GM15510 (cell line): ENCODE measurements around the gene BMP4.

Experiments used
- POLR2A ChIP-seq: IDR thresholded peaks from 3 replicates; pipeline ENCODE4 v1.6.1; 2011; ENCODE audit warnings: borderline replicate concordance; ENCODE audit not compliant: insufficient read length; ENCODE audit errors: extremely low read depth

BMP4 gene

DNA sequence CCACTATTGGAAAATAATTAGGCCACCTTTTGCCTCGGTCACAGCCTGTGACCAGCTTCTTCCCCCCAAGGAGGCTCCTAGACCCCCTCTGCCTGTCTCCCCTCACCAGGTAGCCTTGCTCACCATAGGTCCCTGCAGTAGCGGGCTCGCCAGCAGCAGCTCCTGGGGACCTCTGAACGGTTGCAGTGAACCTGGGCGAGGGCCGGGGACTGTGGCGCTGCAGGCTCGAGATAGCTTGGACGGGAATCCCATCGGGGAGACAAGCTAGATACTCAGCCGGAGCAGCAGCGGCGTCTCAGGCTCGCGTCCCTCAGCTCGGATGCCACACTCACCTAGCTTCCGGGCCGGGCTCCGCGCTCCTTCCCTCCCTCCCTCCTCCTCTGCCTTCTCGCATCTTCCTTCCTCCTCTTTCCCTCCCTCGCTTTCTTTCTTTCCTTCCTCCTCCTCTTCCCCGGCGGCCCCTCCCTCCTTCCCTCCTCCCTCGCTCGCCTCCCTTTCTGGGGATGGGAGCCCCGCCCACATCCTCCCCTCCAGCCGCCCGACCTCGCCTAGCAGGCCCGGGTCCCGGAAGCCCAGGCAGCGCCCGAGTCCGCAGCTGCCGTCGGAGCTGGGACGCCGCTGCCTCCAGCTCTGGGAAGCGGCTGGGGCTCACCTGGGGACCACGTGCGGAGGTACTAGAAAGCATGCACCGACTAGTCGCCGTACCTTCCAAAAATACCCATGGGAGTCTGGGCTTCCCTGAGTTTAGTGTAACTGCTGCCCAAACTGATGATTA lies at the start of gene BMP4:
Gene BMP4, minus strand, starts transcription at position 399 of the 775 bp plus-strand sequence. CDS start 4,603 bp downstream, outside the sequence.
- no peak for TF ChIP-seq POLR2A

DNA sequence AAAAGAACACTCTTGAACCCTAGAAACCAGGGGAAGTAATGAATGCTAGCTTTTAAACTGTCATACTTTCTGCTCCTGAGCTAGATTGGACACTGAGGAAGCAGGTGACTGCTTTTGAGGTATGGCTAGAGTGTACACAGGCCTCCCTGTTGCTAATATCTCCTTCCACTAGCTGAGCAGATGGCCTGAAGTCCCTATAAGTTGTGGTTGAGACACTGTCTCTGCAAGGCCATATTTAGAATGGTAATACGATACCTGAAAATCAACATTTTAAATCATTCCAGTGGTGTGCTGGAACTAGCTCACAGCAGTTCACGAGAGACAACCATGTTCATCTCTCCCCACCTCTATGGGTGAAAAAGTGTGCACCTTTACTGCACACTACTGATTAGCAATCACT lies 46.4 kb upstream of the BMP4 start:
- no peak for TF ChIP-seq POLR2A

DNA sequence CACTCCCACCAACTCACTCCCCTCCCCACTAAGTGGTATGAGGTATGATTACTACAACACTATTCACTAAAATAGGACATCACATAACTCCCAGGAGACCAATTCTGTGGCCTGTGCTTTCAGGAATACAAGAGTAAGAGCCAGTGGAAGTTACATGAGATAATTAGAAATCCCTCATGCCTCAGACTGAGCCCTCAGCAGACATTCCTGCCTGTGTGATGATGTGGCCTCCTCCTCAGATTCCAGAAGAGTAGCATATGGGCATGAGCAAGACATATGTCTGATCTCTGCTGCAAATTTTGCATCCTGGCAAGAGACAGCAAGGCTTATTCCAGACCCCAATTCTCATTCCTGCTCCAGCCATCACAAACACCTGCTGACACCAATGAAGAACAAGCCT lies 46.0 kb upstream of the BMP4 start:
- TF ChIP-seq POLR2A: no peak

- no peak for TF ChIP-seq POLR2A
These were observed 44.7 kb upstream of the BMP4 start for GRCh38 chr14:54001189-54001878.

GRCh38 chr14:54000341-54000811 lies 43.8 kb upstream of the BMP4 start:
- TF ChIP-seq POLR2A: no peak

- no peak for TF ChIP-seq POLR2A
These were observed 42.5 kb upstream of the BMP4 start for GRCh38 chr14:53999061-53999488.

GRCh38 chr14:53996041-53996440 lies 39.4 kb upstream of the BMP4 start:
- TF ChIP-seq POLR2A: no peak

DNA sequence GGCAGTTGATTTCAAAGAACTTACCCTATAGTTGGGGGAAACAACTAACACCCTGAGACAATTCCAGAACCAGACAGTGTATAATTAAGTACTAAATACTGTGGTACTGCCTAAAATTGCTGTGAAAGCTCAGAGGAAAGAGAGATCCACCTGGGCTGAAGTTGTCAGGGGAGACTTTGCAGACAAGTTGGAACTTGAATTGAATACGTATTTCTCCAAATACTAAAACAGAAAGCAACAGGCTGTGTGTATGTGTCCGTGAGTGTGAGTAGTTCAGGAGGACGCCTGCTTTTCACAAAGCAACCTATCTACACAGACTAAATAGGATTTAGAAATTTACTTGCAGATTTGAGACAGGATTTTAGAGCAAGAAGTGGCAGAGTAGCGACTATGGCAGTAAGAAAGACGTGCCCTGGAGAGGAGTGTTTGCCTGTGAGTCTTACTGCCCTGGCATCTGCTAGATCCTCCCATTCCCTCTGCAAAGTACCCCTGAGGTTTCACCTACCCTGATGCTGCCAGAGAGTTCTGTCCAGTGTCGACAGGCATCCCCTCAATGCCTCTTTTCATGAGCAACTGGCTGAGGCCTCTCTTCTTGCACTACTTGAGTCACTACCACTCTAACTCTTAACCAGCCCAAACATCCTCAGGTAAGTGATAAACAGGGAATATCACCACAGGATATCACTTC lies 37.4 kb upstream of the BMP4 start:
- TF ChIP-seq POLR2A: no peak

DNA sequence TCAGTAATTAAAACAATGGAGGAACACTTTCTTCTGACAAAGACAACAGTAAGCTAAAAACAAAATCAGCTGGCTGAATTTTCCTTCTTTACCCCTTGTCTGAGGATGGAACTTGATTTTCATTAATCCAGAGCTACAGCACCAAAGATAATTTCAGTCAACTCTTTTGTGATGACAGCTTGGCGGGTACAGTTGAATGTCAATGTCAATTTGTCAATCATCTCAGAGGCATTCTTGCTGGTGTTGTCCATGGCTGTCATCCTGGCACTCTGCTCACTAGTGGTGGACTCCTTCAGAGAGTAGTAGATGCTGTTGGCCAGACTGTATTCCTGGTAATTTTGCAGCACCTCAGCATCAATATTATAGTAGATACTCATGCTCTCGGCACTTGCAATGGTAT lies 34.4 kb upstream of the BMP4 start:
- TF ChIP-seq POLR2A: no peak

GRCh38 chr14:53983112-53983511 lies 26.5 kb upstream of the BMP4 start:
- TF ChIP-seq POLR2A: no peak

GRCh38 chr14:53982546-53982945 lies 25.9 kb upstream of the BMP4 start:
- no peak for TF ChIP-seq POLR2A

- TF ChIP-seq POLR2A: no peak
These were observed 23.4 kb upstream of the BMP4 start for GRCh38 chr14:53979747-53980642.

DNA sequence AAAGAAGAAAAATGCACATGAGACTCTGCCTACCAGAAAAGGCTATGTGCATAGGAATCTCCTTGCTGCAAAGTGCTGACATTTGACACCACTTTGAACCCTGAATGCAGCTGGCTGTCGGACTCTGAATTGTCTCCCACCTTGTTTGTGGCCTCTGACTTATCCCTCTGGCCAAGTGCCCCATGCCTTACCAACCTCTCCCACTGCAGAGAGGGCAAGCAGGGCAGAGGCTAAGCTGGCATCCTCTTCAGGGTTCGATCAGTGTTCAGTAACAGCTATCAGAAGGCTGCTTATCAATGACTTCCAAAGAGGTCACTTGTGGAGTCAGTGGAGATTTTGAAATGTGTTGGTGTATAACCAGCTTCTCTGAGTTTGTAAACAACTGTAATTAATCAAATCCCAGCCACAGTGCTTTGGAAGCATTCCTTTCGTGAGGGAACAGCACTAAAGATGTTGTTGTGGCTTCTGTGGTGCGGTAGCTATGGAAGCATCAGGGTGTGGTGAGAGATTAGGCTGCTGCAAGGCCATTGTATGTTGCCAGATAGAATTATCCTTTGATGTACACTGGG lies 22.6 kb upstream of the BMP4 start:
- no peak for TF ChIP-seq POLR2A

DNA sequence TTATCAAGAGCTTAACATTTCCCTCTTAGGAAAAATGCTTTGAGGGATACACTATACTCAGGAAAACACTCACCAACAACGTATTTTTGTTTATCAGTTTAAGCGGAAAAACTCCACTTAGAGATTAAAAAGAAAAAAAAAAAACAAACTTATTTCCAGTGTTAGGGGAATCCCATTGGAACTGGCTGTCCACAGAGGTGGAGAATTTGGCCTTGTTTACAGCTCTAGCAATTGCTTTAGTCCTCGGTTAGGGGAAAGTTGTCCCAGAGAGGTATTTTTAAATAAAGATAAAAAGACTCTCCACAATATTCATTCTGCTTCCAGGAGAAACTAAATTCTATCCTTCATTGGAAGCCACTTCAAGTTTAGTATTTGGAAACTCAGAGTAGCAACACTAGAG lies 21.6 kb upstream of the BMP4 start:
- TF ChIP-seq POLR2A: no peak
